Measurements from ENCODE around the gene DCXR. TPM values are rescaled to one million over a fixed set of nuclear protein-coding genes. Genes with fewer than 3 reads are reported as not detected.
A peak's percentile ranks its signal among the peaks of the same experiment; 100 is the strongest.

DCXR gene
- total RNA-seq, 2 donors from 2014 or later = 63.1 to 91.0 TPM

GRCh38 chr17:82019690-82020571 lies 17.6 kb downstream of the DCXR start:
- Mint-ChIP-seq H3K36me3 (ENCODE audit: low read depth) (peaks cover 15% of the 10 kb centered on the region), H3K9me3 (no peaks in the 10 kb centered on the region), H3K27ac (no peak overlapping the region), H3K4me3 (peak overlapping the region; percentile 90), H3K27me3 (no peaks in the 10 kb centered on the region), H3K4me1 (no peaks in the 10 kb centered on the region)
- no peak for ATAC-seq (replicated peaks)

- Mint-ChIP-seq H3K27ac (no peak overlapping the region), H3K9me3 (no peaks in the 10 kb centered on the region), H3K27me3 (no peaks in the 10 kb centered on the region), H3K4me3 (no peak overlapping the region), H3K36me3 (ENCODE audit: low read depth) (peaks cover 15% of the 10 kb centered on the region), H3K4me1 (no peaks in the 10 kb centered on the region)
- no peak for ATAC-seq (replicated peaks)
Observed at GRCh38 chr17:82018989-82019689, 18.4 kb downstream of the DCXR start.

GRCh38 chr17:82018152-82018988 lies 19.1 kb downstream of the DCXR start:
- Mint-ChIP-seq H3K4me3 (no peak overlapping the region), H3K36me3 (ENCODE audit: low read depth) (peaks cover 15% of the 10 kb centered on the region)
- ATAC-seq (replicated peaks) = no peak

GRCh38 chr17:82017612-82018151 lies 19.8 kb downstream of the DCXR start:
- Mint-ChIP-seq H3K4me1 (no peaks in the 10 kb centered on the region), H3K27ac (no peak overlapping the region), H3K36me3 (ENCODE audit: low read depth) (peaks cover 15% of the 10 kb centered on the region), H3K27me3 (no peaks in the 10 kb centered on the region), H3K9me3 (no peaks in the 10 kb centered on the region), H3K4me3 (no peak overlapping the region)
- ATAC-seq (replicated peaks) = no peak

More at GRCh38 chr17:82018152-82018988, 19.1 kb downstream of the DCXR start:
- no peaks in the 10 kb centered on the region for H3K27me3 Mint-ChIP-seq
- H3K9me3 Mint-ChIP-seq = no peaks in the 10 kb centered on the region
- H3K27ac Mint-ChIP-seq = no peak overlapping the region
- H3K4me1 Mint-ChIP-seq = no peaks in the 10 kb centered on the region

- H3K36me3 Mint-ChIP-seq (ENCODE audit: low read depth) = peaks cover 15% of the 10 kb centered on the region
- H3K4me1 Mint-ChIP-seq = no peaks in the 10 kb centered on the region
- H3K9me3 Mint-ChIP-seq = no peaks in the 10 kb centered on the region
- H3K27ac Mint-ChIP-seq = no peak overlapping the region
- no peak overlapping the region for H3K4me3 Mint-ChIP-seq
- ATAC-seq (replicated peaks) = no peak
- H3K27me3 Mint-ChIP-seq = no peaks in the 10 kb centered on the region
Observed at GRCh38 chr17:82016875-82017459, 20.5 kb downstream of the DCXR start.

GRCh38 chr17:82016061-82016874 lies 21.2 kb downstream of the DCXR start:
- no peaks in the 10 kb centered on the region for H3K4me1 Mint-ChIP-seq
- no peaks in the 10 kb centered on the region for H3K27me3 Mint-ChIP-seq
- no peak overlapping the region for H3K4me3 Mint-ChIP-seq
- ATAC-seq (replicated peaks) = no peak
- H3K36me3 Mint-ChIP-seq (ENCODE audit: low read depth) = peaks cover 9% of the 10 kb centered on the region
- no peaks in the 10 kb centered on the region for H3K9me3 Mint-ChIP-seq
- H3K27ac Mint-ChIP-seq = no peak overlapping the region

GRCh38 chr17:82015311-82015971 lies 22.1 kb downstream of the DCXR start:
- H3K4me3 Mint-ChIP-seq = no peak overlapping the region
- peaks cover 9% of the 10 kb centered on the region for H3K36me3 Mint-ChIP-seq (ENCODE audit: low read depth)
- H3K4me1 Mint-ChIP-seq = no peaks in the 10 kb centered on the region
- no peak overlapping the region for H3K27ac Mint-ChIP-seq
- no peaks in the 10 kb centered on the region for H3K27me3 Mint-ChIP-seq
- ATAC-seq (replicated peaks) = no peak
- no peaks in the 10 kb centered on the region for H3K9me3 Mint-ChIP-seq

GRCh38 chr17:82014971-82015310 lies 22.6 kb downstream of the DCXR start:
- no peaks in the 10 kb centered on the region for H3K27me3 Mint-ChIP-seq
- H3K27ac Mint-ChIP-seq = no peak overlapping the region
- no peak overlapping the region for H3K4me3 Mint-ChIP-seq
- H3K9me3 Mint-ChIP-seq = no peaks in the 10 kb centered on the region
- H3K36me3 Mint-ChIP-seq (ENCODE audit: low read depth) = peaks cover 9% of the 10 kb centered on the region
- H3K4me1 Mint-ChIP-seq = no peaks in the 10 kb centered on the region
- no peak for ATAC-seq (replicated peaks)

- Mint-ChIP-seq H3K9me3 (no peaks in the 10 kb centered on the region), H3K27me3 (no peaks in the 10 kb centered on the region), H3K4me3 (no peak overlapping the region), H3K27ac (no peak overlapping the region), H3K4me1 (no peaks in the 10 kb centered on the region), H3K36me3 (ENCODE audit: low read depth) (peaks cover 9% of the 10 kb centered on the region)
- ATAC-seq (replicated peaks) = no peak
Observed at GRCh38 chr17:82014432-82014831, 23.1 kb downstream of the DCXR start.

GRCh38 chr17:82013772-82014321 lies 23.6 kb downstream of the DCXR start:
- Mint-ChIP-seq H3K4me3 (no peak overlapping the region), H3K9me3 (no peaks in the 10 kb centered on the region), H3K4me1 (no peaks in the 10 kb centered on the region), H3K27me3 (no peaks in the 10 kb centered on the region), H3K36me3 (ENCODE audit: low read depth) (peaks cover 7% of the 10 kb centered on the region), H3K27ac (no peak overlapping the region)
- ATAC-seq (replicated peaks) = no peak

- H3K9me3 Mint-ChIP-seq = no peaks in the 10 kb centered on the region
- H3K27ac Mint-ChIP-seq = no peak overlapping the region
- H3K4me1 Mint-ChIP-seq = no peaks in the 10 kb centered on the region
Observed at GRCh38 chr17:82013341-82013740, 24.2 kb downstream of the DCXR start.

GRCh38 chr17:82012640-82013295 lies 24.7 kb downstream of the DCXR start:
- Mint-ChIP-seq H3K36me3 (ENCODE audit: low read depth) (no peaks in the 10 kb centered on the region), H3K27ac (no peak overlapping the region), H3K27me3 (no peaks in the 10 kb centered on the region), H3K4me1 (no peaks in the 10 kb centered on the region), H3K4me3 (no peak overlapping the region), H3K9me3 (no peaks in the 10 kb centered on the region)
- ATAC-seq (replicated peaks) = no peak

More at GRCh38 chr17:82013341-82013740, 24.2 kb downstream of the DCXR start:
- Mint-ChIP-seq H3K4me3 (no peak overlapping the region), H3K36me3 (ENCODE audit: low read depth) (peaks cover 2% of the 10 kb centered on the region), H3K27me3 (no peaks in the 10 kb centered on the region)
- ATAC-seq (replicated peaks) = no peak
